ENCODE measurements around the gene ACOXL.

Gene ACOXL

DNA sequence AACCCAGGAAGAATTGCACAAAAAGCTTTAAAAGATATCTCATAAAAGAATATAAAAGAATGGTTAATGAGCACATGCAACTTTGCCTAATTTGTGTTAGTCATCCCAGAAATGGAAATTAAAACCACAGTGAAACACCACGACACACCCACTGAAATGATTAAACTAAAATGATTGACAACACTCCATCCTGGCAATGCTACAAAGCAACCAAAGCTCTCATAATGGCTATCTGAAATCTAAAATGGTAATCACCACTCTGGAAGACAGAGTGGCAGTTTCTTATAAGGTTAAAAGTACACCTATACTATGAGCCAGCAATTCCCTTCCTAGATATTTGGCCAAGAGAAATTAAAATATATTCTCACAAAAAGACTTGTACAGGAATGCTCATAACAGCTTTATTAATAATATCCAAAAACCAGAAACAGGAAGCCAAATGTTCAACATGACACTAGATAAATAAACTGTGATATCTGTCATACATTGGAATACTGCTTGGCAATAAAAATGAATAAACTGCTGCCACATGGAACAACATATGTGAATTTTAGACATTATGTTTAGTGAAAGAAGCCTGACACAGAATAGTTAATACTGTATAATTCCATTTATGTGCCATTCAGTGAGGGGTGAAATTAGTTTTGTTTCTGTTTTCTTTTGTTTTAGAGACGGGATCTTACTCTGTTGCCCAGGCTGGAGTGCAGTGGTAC lies 283.1 kb downstream of the ACOXL start:
- H3K9me3 Mint-ChIP-seq = peaks cover 21% of the 10 kb centered on the region
- DNase-seq = no peak
- no peaks in the 10 kb centered on the region for H3K4me1 Mint-ChIP-seq
- TF ChIP-seq, protein P1, sequence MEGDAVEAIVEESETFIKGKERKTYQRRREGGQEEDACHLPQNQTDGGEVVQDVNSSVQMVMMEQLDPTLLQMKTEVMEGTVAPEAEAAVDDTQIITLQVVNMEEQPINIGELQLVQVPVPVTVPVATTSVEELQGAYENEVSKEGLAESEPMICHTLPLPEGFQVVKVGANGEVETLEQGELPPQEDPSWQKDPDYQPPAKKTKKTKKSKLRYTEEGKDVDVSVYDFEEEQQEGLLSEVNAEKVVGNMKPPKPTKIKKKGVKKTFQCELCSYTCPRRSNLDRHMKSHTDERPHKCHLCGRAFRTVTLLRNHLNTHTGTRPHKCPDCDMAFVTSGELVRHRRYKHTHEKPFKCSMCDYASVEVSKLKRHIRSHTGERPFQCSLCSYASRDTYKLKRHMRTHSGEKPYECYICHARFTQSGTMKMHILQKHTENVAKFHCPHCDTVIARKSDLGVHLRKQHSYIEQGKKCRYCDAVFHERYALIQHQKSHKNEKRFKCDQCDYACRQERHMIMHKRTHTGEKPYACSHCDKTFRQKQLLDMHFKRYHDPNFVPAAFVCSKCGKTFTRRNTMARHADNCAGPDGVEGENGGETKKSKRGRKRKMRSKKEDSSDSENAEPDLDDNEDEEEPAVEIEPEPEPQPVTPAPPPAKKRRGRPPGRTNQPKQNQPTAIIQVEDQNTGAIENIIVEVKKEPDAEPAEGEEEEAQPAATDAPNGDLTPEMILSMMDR (IDR thresholded peaks at IDR 0.05) = no peak
- no peaks in the 10 kb centered on the region for H3K27me3 Mint-ChIP-seq (ENCODE audit: low read depth, poor library complexity)
- no peaks in the 10 kb centered on the region for H3K36me3 Mint-ChIP-seq (ENCODE audit: low read depth)
- no peak overlapping the region for H3K27ac Mint-ChIP-seq
- H3K4me3 Mint-ChIP-seq = no peak overlapping the region

DNA sequence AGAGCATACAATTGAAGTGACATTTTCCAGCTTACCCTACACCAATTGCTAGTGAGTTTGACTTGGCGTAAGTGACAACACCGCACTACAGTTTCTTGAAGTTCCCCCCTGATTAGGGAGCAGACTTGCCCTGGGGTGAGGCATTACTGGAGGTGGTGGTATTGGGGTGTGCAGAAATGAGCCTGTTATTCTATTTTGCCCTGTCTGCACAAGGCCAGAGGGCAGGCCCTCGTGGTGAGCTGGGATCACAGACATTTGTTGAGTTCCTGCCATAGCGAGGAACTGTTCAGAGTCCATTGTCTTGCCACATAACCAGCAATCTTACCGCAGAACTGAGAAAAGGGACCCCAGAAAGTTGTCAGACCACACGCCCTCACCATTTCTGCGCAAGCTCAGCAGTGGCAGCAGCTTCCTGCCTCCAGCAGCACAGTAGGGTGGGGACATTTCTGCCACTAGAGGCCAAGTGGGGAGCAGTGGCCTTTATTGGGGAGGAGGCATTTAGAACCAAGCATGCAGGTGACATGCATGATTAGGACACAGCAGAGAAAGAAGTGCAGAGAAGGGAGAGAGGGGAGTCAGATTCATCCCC lies 284.8 kb downstream of the ACOXL start:
- Mint-ChIP-seq H3K27me3 (ENCODE audit: low read depth, poor library complexity) (peaks cover 4% of the 10 kb centered on the region), H3K9me3 (peaks cover 15% of the 10 kb centered on the region), H3K4me1 (no peaks in the 10 kb centered on the region), H3K4me3 (no peak overlapping the region), H3K27ac (no peak overlapping the region), H3K36me3 (ENCODE audit: low read depth) (no peaks in the 10 kb centered on the region)
- no peak for DNase-seq
- TF ChIP-seq, protein P1 (IDR thresholded peaks at IDR 0.05) = no peak

DNA sequence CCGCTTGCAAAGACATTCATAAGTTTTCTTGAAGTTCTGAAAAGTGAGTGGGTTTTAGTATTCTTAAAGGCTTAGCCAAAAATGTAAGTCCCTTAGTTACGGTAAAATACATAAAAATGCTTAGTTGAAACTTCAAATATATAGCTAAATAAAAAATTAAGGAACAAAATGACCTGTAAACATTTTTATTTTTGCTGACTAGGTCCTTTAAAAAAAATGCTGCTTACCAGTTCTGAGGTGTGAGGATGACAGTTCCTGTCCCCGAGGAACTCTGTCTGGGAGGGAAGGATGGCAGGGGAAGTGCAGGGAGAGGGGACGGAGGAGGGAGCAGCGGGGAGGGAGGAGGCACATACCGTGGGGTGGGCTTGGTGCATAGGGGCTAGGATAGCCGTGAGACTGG lies 285.5 kb downstream of the ACOXL start:
- no peak overlapping the region for H3K27ac Mint-ChIP-seq
- peaks cover 9% of the 10 kb centered on the region for H3K9me3 Mint-ChIP-seq
- peaks cover 8% of the 10 kb centered on the region for H3K27me3 Mint-ChIP-seq (ENCODE audit: low read depth, poor library complexity)
- no peaks in the 10 kb centered on the region for H3K4me1 Mint-ChIP-seq
- no peak overlapping the region for H3K4me3 Mint-ChIP-seq
- no peaks in the 10 kb centered on the region for H3K36me3 Mint-ChIP-seq (ENCODE audit: low read depth)
- TF ChIP-seq, protein P1 (IDR thresholded peaks at IDR 0.05) = no peak
- DNase-seq = no peak

DNA sequence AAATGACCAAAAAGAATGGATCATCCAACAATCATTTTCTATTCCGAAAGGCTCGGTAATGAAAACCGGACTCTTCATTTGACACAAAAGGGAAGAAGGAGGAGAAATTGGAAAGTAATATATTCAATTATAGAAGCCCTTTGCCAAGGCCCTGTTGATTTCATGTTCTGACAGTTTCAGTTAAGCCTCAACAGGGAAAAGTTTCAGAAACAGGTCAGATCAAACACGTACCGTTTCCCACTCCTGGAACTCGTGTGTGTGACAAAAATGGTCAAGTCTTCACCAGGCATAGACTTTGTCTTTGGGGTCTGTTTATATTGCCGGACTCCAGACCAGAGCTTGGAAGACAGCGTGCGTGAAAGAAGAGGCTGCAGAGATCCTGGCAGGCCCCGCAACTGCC lies 287.0 kb downstream of the ACOXL start:
- Mint-ChIP-seq H3K27me3 (ENCODE audit: low read depth, poor library complexity) (peaks cover 12% of the 10 kb centered on the region), H3K36me3 (ENCODE audit: low read depth) (no peaks in the 10 kb centered on the region), H3K27ac (no peak overlapping the region), H3K4me1 (no peaks in the 10 kb centered on the region), H3K4me3 (no peak overlapping the region), H3K9me3 (no peaks in the 10 kb centered on the region)
- DNase-seq = no peak
- TF ChIP-seq, protein P1 (IDR thresholded peaks at IDR 0.05) = no peak

DNA sequence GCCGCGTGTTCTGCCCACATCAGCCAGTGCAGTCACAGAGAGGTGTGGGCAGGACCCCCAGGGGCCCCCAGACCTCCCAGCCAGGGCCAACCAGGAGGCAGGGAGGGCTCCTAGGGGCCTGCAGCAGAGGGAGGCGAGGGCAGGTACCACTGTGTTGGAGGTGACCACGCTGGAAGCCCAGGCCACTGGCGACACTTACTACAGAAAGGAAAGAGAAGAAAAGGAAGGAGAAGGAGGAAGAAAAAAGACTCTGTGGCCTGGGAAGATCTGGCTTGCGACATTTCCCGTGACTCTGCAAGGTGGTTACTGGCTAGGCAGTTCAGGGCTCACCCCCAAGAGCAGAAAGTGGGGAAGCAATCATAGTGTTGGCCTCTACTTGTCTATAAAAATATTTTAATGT lies 290.3 kb downstream of the ACOXL start:
- no peak for DNase-seq
- peaks cover 3% of the 10 kb centered on the region for H3K9me3 Mint-ChIP-seq
- no peak overlapping the region for H3K4me3 Mint-ChIP-seq
- no peaks in the 10 kb centered on the region for H3K36me3 Mint-ChIP-seq (ENCODE audit: low read depth)
- H3K4me1 Mint-ChIP-seq = peaks cover 6% of the 10 kb centered on the region
- peaks cover 12% of the 10 kb centered on the region for H3K27me3 Mint-ChIP-seq (ENCODE audit: low read depth, poor library complexity)
- TF ChIP-seq, protein P1 (IDR thresholded peaks at IDR 0.05) = no peak
- no peak overlapping the region for H3K27ac Mint-ChIP-seq

DNA sequence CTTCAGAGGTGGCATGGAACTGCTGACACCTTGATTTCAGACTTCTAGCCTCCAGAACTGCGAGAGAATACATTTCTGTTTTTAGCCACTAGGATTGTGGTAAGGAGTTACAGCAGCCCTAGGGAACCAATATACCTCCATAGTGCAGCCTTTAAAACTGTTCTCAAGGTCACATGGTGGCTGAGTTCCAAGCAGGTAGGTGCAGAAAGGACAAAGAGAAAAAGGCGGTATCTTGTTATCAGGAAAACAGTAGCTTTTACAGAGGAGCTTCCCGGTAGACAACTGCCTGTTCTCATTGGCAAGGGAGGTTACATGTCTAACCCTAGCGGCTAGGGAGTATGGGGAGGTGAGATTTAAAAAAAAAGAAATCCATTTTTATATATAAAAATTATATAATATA lies 292.1 kb downstream of the ACOXL start:
- peaks cover 12% of the 10 kb centered on the region for H3K27me3 Mint-ChIP-seq (ENCODE audit: low read depth, poor library complexity)
- H3K4me1 Mint-ChIP-seq = peaks cover 8% of the 10 kb centered on the region
- TF ChIP-seq, protein P1 (IDR thresholded peaks at IDR 0.05) = no peak

More for the DNA sequence above, 292.1 kb downstream of the ACOXL start:
- Mint-ChIP-seq H3K36me3 (ENCODE audit: low read depth) (no peaks in the 10 kb centered on the region), H3K9me3 (peaks cover 10% of the 10 kb centered on the region), H3K4me3 (no peak overlapping the region), H3K27ac (no peak overlapping the region)
- no peak for DNase-seq

All from nephron progenitor cell (in vitro differentiated cells).